GM19395 (cell line): Measurements from ENCODE around the gene TGFBR2.
A peak's percentile ranks its signal among the peaks of the same experiment; 100 is the strongest.

ENCODE experiments used
- ATAC-seq: cut with Tn5 transposase; IDR thresholded peaks from one replicate; pipeline ENCODE4 v1.9.1; 2021; ENCODE audit warnings: mild to moderate bottlenecking, moderate library complexity; ENCODE audit not compliant: unreplicated experiment

TGFBR2 gene

DNA sequence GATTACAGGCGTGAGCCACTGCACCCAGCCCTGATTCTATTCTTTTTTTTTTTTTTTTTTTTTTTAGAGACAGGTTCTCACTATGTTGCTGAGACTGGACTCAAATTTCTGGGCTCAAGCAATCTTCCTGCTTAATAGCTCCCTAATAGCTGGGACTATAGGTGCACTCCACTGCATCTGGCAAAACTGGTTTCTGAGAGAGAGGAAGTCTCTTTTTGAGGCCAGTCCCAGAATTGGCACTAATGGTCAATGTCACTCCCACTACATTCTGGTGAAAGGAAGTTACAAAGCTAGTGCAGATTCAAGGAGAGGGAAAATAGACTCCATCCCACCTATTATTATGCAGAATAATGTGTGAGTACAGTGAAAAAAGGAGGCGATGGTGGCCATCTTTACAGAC is 5.8 kb upstream of the TGFBR2 start:
- ATAC-seq = no peak

DNA sequence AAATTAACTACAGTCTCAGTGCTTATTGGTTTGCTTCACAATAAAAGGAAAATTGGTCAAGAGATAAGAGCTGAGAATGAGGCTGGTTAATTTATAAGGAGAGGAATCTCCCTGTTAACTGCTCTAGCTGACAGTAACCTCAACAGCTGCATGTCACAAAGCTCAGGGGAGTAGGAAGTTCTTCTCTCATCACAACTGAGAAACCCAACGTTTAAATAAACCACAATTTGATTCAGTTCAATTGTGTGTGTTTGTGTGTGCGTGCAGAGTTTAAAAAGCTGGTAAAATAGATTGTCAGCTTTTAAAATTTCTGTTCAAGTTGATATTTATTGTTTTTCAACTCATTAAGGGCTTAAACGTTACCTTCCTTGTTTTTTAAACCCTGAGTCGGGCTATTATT is 3.5 kb upstream of the TGFBR2 start:
- no peak for ATAC-seq

DNA sequence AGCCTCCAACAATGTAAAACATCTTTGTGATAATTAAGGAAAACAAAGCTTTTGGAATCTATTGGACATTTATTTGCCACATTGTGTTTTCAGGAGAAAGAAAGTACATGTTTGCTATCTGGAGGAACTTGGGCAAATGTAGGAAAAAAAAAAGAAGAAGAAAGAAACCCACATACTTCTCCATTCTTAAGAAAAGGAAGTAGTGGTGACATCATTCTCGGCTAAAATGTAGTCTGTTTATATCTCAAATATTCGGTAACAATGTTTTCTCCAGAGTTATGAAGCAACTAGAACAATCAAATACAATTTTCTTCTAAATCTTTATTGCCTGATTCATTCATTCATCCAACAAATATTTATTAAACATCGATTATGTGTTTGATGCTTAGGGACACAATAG is 2.3 kb upstream of the TGFBR2 start:
- ATAC-seq = no peak

DNA sequence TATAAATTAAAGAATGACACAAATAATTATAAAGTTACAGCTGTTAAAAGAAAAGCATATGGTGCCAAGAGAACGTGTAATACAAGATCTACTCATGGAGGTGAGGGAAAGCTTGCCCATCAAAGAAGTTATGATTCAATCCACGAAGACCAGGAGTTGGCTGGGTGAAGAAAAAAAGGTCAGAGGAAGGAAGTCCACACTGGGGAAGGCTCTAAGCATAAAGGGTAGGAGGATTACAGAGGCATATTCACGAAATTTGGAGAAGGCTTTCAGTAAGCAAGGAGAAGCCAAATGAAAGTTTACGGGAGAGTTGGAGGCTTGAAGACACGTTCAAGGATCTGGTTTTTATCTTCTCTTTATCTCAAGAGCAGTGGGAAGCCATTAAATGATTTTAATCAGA is 1.8 kb upstream of the TGFBR2 start:
- ATAC-seq = no peak

DNA sequence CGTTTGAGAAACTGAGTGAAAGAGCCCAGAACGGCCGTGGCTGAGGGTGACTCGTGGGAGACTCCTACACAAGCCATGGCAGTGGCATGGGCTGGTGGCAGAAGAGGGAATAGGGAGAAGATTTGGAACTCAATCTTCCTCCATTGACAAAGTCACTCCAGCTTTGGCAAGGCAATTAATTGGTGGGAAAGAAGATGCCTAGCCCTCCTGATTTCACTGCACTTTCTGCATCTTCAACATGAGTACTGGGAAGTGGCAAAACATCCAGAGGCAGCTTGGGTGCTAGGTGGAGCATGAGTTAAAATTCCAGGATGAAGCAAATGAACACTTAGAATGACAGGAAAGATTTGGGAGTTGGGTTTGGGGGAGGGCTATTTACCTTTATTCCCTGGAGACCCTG is 1.4 kb upstream of the TGFBR2 start:
- no peak for ATAC-seq

DNA sequence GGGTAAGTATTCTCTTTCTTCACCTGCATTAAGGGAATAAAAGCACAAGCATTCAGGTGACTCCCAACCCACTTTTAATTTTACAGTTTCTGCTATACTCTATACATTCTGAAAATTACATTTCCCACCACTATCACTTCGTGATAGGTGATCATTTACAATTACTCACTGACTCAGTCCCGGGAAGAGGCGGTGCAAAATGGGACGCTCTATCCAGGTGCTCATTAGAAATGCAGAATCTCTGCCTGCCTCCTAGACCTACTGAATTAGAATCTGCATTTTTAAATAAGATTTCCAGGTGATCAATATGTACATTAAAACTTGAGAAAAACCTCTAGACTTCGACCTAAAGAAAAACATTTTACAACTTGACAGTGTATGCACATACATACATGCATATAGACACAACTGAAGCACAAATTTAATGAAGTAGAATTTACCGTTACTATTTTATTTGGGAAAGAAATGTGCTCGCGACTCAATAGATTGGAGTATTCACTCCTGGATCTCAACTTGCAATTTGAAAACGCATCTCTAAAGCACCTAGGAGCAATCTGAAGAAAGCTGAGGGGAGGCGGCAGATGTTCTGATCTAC is 598 bp upstream of the TGFBR2 start:
- ATAC-seq = no peak

DNA sequence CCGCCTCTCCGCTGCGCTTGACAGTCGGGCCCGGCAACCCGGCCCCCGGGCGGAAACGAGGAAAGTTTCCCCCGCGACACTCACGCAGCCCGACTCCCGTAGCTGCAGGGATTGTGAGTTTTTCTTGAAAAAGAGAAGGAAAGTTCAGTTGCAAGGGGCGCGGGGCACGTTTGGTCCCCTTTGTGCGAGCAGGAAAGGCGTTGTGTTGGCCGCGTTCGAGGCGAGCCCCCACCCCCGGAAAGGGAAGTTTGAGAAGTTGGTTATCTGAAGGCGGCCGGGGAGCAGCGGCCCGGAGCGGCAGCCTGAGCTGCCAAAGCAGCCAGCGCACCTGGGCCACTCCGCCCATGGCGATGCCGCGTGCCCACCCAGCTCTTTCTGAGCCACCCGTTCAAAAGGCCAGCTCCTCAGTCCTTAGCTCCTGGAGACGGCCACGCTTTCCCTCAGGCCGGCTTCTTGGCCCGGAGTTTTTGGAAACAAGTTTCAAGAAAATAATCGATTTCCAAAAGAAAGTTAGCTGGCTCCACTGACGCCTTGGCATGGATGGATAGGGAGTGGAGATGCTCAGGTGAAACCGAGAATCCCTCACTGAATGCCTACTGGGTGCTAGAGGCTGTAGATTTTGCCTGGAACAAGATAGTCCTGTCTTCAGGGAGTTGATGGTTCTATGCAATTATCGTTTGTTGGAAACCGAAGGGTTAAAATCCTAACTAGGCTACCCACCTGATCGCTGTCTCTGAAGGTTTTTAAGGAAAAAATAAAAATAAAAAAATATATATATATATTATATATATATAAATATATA is 832 bp downstream of the TGFBR2 start:
- peak; percentile 58 for ATAC-seq

DNA sequence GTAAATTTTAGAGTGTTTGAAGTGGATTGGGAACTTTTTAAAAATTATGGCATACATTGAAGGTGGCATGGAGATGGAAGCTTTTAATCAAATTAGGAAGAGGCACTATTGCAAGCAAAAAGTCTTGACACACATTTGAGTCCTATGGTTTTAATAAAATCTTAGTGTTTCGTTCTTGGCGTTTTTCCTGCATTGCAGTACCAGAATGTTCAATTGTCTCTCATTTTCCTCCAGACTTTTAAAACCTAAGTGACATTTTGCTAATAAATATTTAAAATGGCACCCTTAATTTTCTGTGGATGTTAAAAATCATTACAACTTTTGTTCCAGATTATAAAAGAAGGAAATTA is 2.2 kb downstream of the TGFBR2 start:
- no peak for ATAC-seq

DNA sequence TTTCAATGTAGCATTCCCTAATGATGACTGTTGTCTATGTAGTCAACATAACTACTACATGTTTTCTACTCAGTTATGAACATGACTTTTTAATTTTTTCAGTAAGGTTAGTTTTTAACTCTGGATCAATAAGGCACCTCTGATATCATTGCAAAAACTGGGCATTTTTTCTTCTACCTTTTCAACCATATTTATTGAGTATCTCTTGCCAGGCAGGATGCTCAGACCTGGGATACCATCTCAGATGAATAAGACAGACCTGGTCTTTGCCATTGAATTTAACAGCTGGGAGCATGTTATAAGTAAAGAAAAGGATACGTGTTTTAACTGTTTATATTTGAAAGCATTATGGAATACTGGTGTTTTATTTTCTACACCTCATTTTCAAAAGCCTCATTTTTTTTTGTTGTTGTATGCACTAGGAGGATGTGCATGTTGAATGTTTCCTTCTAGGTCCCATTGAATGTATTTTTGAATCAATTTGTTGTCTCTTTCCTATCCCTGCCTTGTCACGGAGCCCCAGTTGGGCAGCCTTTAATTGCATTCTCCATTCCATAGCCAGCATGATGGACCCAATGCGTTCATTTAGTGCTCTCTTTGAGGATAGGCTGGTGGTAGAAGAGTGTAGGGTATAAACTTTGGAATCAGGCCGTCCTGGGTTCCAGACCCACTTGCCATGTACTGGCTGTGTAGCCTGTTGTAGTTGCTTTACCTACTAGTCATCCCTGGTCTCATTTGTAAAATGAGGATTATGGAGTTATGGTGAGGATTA is 3.7 kb downstream of the TGFBR2 start:
- ATAC-seq = no peak

DNA sequence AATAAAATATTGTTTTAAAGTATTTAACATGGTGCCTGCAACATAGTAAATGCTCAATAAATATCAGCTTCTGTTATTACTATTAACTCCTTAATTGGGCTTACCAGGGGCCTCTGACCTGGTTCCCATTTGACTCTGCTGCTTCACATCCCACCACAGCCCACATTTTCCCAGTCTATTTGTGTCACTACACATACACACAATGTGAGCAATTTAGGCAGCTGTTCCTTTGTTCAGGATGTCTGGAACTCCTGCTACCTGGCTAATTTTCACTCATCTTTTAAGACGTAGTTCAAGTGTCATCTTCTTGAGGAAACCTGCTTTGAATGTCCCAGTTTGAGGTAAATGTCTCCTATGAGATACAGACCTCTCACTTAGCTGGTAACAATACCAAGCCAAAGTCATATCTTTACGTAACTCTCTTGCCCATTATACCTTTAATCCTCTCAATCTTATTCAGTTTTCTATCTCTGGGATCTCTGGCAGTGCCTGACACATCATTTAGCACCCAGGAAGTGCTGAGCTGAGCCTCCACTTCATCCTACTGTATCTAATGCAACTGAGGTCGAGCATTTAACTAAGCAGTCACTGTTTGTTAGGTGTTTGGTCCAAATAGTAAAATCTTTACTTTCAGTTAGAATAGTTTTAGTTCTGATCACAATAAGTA is 4.4 kb downstream of the TGFBR2 start:
- no peak for ATAC-seq

DNA sequence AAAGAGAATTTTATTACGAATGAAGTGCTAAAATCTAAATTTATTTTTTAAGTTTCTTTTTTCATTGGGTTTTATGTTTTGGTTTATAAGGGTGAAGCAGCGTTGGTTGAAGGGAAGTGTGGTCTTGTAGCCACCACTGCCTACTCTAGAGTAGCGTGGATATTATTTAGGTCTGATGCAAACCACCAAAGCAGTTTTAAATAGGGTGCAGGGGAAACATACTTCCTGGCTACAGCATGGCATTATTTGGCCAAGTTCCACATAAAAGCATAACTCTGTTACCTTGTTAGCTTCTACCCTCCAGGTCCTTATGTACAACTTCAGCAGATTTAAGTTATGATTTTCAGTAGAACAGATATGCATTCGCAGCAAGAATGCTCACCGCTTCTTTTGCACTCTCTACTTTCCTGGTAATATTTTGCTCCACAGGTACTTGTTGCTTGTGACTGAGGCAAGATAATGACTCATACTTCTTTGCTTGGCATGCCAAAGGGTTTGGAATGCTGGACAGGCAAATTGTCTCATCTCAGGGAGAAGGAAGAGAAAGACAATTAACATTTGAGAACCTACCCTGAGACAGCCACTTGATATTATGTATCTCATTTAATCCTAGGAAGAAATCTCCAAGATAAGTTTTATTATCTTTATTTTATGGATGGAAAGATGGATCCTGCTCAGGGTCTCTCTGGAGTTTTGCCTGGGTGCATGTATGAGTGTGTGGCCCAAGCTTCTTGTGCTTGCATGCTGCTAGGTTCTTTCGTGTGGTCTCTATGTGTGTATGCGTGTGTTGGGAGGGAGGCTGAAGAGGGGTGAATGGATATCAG is 5.4 kb downstream of the TGFBR2 start:
- ATAC-seq = no peak

DNA sequence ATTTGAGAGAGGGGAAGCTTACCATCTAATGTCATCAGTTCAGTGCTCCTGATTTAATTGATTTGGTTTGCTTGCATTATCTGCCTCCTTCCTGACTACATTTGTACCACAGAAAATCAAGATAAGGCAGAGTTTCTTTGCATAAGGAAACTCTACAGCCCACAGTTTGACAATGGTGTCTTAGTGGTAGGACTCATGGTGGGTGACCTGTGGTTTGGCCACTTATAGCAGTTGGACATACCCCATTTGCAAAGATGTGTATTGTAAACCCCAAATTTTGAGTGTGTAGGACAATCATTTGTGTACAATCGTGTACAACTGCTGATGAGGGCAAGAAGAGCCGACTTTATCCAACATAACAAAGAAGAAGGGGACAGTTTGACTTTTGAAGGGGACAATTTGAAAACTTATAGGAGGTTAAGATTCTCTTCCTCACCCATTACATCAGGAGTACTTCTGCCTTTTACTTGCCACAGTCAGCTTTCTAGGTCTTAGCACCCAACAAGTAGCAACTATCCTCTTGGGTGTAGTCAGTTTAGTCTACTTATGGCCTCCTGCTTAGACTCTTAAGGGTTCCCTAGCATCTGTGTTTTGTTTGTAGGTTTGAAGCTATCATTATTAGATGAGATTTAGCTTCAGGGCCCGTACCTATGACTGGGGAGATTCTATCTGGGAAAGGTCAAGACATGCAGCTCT is 6.2 kb downstream of the TGFBR2 start:
- ATAC-seq = no peak

DNA sequence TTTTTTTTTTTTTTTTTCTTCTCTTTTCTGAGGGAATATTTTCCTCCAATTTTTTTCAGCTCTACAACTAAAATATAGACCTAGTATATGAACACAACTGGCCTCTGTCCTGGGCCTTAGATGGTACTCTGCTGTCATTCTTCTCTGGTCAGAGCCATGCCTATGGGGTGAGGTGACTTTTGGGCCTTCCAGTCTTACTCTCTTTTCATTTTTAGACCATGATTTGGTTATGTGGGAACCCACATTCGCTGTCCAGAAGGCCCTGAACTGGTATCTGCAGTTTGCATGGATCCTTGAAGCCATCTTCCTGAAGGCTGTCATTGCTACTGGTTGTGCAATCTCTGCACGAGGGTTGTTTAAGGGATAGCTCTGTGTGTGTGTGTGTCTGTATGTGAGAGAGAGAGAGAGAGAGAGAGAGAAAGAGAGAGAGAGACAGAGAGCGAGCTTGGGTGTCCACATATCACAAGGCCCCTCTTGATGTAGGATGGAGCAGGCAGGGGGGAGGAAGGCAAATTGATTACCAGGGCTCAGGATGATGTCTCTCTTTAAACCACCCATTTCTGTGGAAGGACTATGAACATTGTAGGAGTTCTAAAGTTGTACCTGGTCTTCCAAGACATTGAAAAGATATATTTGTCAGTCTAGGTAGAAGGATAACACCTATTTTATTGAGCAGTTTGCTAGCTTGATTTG is 6.9 kb downstream of the TGFBR2 start:
- ATAC-seq = no peak

DNA sequence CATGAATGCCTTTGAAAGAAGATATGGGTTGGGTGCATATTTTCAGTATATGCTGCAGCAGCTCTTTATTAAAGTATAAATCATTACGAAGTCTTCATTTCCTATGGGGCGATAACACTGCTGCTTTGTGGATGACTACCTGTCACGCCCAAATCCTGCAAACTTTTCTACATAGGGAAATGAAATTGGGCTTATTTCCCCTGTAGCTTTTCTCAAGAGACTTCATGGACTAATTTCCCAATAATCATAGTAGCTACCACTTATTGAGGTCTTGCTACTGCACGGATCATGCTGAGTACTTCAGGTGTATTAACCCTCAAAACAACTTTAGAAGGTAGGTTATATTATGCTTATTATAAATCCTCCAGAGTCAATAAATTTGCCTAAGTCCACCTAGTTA is 8.0 kb downstream of the TGFBR2 start:
- ATAC-seq = no peak

DNA sequence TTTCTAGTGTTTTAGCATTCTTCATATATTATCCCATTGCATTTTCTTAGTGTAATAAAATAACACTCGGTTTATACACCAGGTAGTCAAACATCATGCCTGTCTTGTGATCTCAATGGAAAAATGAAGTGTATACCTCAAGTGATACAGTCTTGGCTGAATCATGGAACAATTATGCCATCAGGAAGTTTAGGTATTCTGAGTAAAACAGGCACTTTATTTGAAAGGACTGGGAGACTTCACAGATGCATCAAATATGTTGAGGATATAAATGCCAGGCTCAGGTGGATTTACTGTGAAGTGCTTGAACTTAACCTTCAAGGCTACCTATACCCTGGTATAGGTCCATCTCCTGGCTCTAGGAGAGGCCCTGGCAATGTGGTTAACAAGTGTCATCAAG is 8.5 kb downstream of the TGFBR2 start:
- no peak for ATAC-seq

DNA sequence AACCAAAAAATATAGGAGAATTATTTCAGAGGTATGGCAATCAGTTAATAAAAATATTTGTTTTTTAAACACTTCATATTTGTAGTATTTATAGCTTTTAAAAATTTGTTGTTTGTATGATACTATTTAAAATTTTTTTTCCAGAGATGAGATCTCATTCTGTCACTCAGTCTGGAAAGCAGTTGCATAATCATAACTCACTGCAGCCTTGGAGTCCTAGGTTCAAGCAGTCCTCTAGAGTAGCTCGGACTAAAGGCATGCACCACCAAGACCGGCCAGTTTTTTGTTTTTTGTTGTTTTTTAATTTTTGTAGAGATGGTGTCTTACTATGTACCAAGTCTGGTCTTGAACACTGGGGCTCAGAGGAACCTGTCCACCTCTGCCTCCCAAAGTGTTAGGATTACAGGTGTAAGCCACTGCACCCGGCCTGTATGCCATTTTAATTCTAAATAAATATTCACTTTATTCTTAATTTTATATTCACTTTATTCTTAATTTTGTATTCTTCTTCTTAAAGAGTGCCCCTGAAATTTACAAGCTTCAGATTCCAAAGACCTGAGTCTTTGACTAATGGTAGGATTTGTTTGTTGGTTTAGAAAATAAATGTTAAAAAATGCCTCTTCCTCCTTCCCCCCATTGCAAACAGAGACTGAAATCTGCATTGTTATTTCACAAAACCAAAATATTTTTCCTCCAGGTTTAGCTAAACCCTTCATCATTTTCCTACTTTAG is 9.4 kb downstream of the TGFBR2 start:
- no peak for ATAC-seq

DNA sequence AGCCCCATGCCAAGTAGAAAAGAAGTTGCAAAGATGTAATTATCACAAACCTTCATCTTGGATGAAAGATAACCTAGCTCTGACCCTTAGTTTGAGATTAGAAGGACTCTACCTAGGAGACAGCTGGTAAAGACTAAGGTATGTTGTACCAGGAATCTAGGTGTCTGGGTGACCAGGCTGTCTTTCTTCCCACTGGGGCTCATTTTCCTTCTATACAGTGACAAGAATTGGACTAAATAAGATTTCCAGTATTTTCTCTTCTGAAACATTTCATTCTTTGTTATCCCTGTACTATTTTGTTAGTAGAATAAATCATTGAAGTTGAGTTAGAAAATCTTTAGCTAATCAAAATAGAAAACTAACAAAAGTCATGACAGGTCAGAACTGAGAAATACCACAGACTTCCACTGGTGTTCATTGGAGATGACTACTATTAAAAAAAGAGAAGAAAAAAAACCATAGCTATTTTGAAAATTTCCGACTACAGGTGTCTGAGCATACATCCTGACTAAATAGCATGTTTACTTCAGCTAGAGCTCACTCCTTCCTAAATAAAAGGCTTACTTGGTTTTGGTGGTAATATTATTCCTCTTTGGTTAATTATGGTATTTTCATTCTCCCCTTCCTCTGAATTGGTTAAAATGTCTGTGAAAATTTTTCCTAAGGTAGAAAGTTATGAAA is 10.1 kb downstream of the TGFBR2 start:
- ATAC-seq = no peak

DNA sequence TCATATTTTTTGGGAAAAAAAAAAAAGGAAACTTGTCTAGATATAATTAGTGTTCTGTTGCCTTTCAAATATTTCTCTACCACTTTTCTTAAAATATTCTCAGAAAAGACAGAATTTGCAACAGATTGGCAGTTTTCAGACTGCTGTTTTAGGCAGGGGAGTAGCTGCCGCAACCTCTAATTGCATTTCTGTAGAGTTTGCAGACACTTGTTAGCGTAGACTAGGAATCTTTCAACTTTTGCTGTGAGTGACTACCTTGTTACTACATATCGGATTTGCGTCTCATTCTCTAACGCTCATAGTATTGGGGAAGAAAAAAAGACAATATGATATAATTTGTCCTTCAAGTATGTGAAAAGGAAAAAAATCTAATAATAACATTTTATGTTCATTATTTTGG is 10.7 kb downstream of the TGFBR2 start:
- no peak for ATAC-seq
